ENCODE results near the gene IYD.

Gene IYD

GRCh38 chr6:150352321-150353296 lies 16.2 kb upstream of the IYD start:
- no peaks in the 10 kb centered on the region for H3K9me3 ChIP-seq (ENCODE audit: insufficient read depth, low read length, severe bottlenecking)
- H3K79me2 ChIP-seq (ENCODE audit: insufficient read depth, low read length) = no peaks in the 10 kb centered on the region
- no peak overlapping the region for H3K9ac ChIP-seq (ENCODE audit: low read depth, low read length)
- peaks cover 5% of the 10 kb centered on the region for H3K27me3 ChIP-seq (ENCODE audit: insufficient read depth, low read length, poor library complexity)
- DNase-seq (no peak), ATAC-seq (ENCODE audit: insufficient read depth, low read depth) (no peak)
- no peak overlapping the region for H3K4me3 ChIP-seq (ENCODE audit: low read depth in 1 of 2, low read length in 2 of 2)
- no peak for TF ChIP-seq CTCF (IDR thresholded peaks at IDR 0.05; ENCODE audit: borderline replicate concordance, extremely low read depth, low read length, poor library complexity, severe bottlenecking)
- TF ChIP-seq EZH2 (IDR thresholded peaks at IDR 0.05; ENCODE audit: borderline replicate concordance, low read depth, low read length, severe bottlenecking) = no peak
- H3K4me1 ChIP-seq (ENCODE audit: insufficient read depth, low read length) = no peaks in the 10 kb centered on the region
- no peak overlapping the region for H3K27ac ChIP-seq (ENCODE audit: low read length)
- no peak overlapping the region for H2AFZ ChIP-seq (ENCODE audit: low read depth, low read length)
- H3K4me2 ChIP-seq (ENCODE audit: insufficient read depth, low read length) = no peak overlapping the region
- no peaks in the 10 kb centered on the region for H3K36me3 ChIP-seq (ENCODE audit: insufficient read depth, low read length)
- no peaks in the 10 kb centered on the region for H4K20me1 ChIP-seq (ENCODE audit: insufficient read depth, low read length)

GRCh38 chr6:150353445-150353844 lies 15.4 kb upstream of the IYD start:
- Histone ChIP-seq H4K20me1 (ENCODE audit: insufficient read depth, low read length) (no peaks in the 10 kb centered on the region), H3K27me3 (ENCODE audit: insufficient read depth, low read length, poor library complexity) (peaks cover 7% of the 10 kb centered on the region), H3K4me1 (ENCODE audit: insufficient read depth, low read length) (no peaks in the 10 kb centered on the region), H3K4me3 (ENCODE audit: low read depth in 1 of 2, low read length in 2 of 2) (no peak overlapping the region), H2AFZ (ENCODE audit: low read depth, low read length) (no peak overlapping the region), H3K9me3 (ENCODE audit: insufficient read depth, low read length, severe bottlenecking) (no peaks in the 10 kb centered on the region), H3K79me2 (ENCODE audit: insufficient read depth, low read length) (no peaks in the 10 kb centered on the region), H3K36me3 (ENCODE audit: insufficient read depth, low read length) (no peaks in the 10 kb centered on the region), H3K4me2 (ENCODE audit: insufficient read depth, low read length) (no peak overlapping the region), H3K9ac (ENCODE audit: low read depth, low read length) (no peak overlapping the region), H3K27ac (ENCODE audit: low read length) (no peak overlapping the region)
- no peak for TF ChIP-seq CTCF (IDR thresholded peaks at IDR 0.05; ENCODE audit: borderline replicate concordance, extremely low read depth, low read length, poor library complexity, severe bottlenecking)
- no peak for TF ChIP-seq EZH2 (IDR thresholded peaks at IDR 0.05; ENCODE audit: borderline replicate concordance, low read depth, low read length, severe bottlenecking)
- ATAC-seq (ENCODE audit: insufficient read depth, low read depth) (no peak), DNase-seq (no peak)

GRCh38 chr6:150354754-150355571 lies 13.8 kb upstream of the IYD start:
- Histone ChIP-seq H3K36me3 (ENCODE audit: insufficient read depth, low read length) (no peaks in the 10 kb centered on the region), H3K4me2 (ENCODE audit: insufficient read depth, low read length) (no peak overlapping the region), H3K27me3 (ENCODE audit: insufficient read depth, low read length, poor library complexity) (peaks cover 7% of the 10 kb centered on the region), H3K9me3 (ENCODE audit: insufficient read depth, low read length, severe bottlenecking) (no peaks in the 10 kb centered on the region), H3K79me2 (ENCODE audit: insufficient read depth, low read length) (no peaks in the 10 kb centered on the region), H4K20me1 (ENCODE audit: insufficient read depth, low read length) (no peaks in the 10 kb centered on the region), H3K4me3 (ENCODE audit: low read depth in 1 of 2, low read length in 2 of 2) (no peak overlapping the region), H3K27ac (ENCODE audit: low read length) (no peak overlapping the region), H3K9ac (ENCODE audit: low read depth, low read length) (no peak overlapping the region), H3K4me1 (ENCODE audit: insufficient read depth, low read length) (no peaks in the 10 kb centered on the region), H2AFZ (ENCODE audit: low read depth, low read length) (no peak overlapping the region)
- ATAC-seq (ENCODE audit: insufficient read depth, low read depth) = no peak
- DNase-seq = no peak
- TF ChIP-seq EZH2 (IDR thresholded peaks at IDR 0.05; ENCODE audit: borderline replicate concordance, low read depth, low read length, severe bottlenecking) = no peak
- TF ChIP-seq CTCF (IDR thresholded peaks at IDR 0.05; ENCODE audit: borderline replicate concordance, extremely low read depth, low read length, poor library complexity, severe bottlenecking) = no peak

Data from DND-41 (cell line).